HepG2 (cell line): ENCODE results near the gene FGFR3. TPM values are rescaled to one million over a fixed set of nuclear protein-coding genes. Genes with fewer than 3 reads are reported as not detected.

Source experiments
- ATF5 ChIP-seq: sonication (generic); formaldehyde crosslinking; IDR thresholded peaks from 2 replicates; pipeline ENCODE4 v1.4.0; 2020; ENCODE audit warnings: mild to moderate bottlenecking, low read depth, missing genetic modification reagents
- DMTF1 ChIP-seq: sonication (generic); formaldehyde crosslinking; IDR thresholded peaks from 2 replicates; pipeline ENCODE4 v1.4.0; 2020; ENCODE audit warnings: mild to moderate bottlenecking, missing genetic modification reagents
- HMG20A ChIP-seq: IDR thresholded peaks from 2 replicates; pipeline ENCODE4 v1.6.1; 2016; ENCODE audit warnings: borderline replicate concordance
- MED1 ChIP-seq: sonication (generic); formaldehyde crosslinking; IDR thresholded peaks from 2 replicates; pipeline ENCODE4 v1.4.0; 2020; ENCODE audit warnings: missing genetic modification reagents
- PLRG1 ChIP-seq: fragments of 450-650 bp; conservative IDR thresholded peaks from 2 replicates; pipeline ENCODE4 v1.6.1; 2016
- RERE ChIP-seq: IDR thresholded peaks from 2 replicates; pipeline ENCODE4 v1.6.1; 2016; ENCODE audit warnings: low read depth, missing genetic modification reagents, missing compliant biosample characterization
- STAT5B ChIP-seq: sonication (generic); formaldehyde crosslinking; IDR thresholded peaks from 2 replicates; pipeline ENCODE4 v1.4.0; 2020; ENCODE audit warnings: missing genetic modification reagents
- TBX3 ChIP-seq: fragments of 450-650 bp; IDR thresholded peaks from 2 replicates; pipeline ENCODE4 v1.6.1; 2017; ENCODE audit warnings: antibody characterized with exemption, mild to moderate bottlenecking, inconsistent platforms, borderline replicate concordance
- TCF12 ChIP-seq, 2 experiments: fragments of 450-650 bp in 1 of 2; sonication (generic) in 1 of 2; formaldehyde crosslinking in 1 of 2; IDR thresholded peaks; 2 replicates each; pipeline versions ENCODE4 v1.6.1 to v1.8.0; 2017 to 2022; ENCODE audit warnings: antibody characterized with exemption in 1 of 2, mild to moderate bottlenecking in 1 of 2, missing genetic modification reagents in 1 of 2, moderate library complexity in 1 of 2
- THAP9 ChIP-seq: sonication (generic); formaldehyde crosslinking; IDR thresholded peaks from 2 replicates; pipeline ENCODE4; 2020; ENCODE audit warnings: missing genetic modification reagents, mild to moderate bottlenecking, borderline replicate concordance
- XBP1 ChIP-seq: sonication (generic); formaldehyde crosslinking; IDR thresholded peaks from 2 replicates; pipeline ENCODE4 v1.5.0; 2020; ENCODE audit warnings: missing genetic modification reagents
- ZNF431 ChIP-seq: sonication (generic); formaldehyde crosslinking; IDR thresholded peaks from 2 replicates; pipeline ENCODE4 v1.9.0; 2022; ENCODE audit warnings: missing genetic modification reagents, low read depth, mild to moderate bottlenecking, borderline replicate concordance
- ZNF709 ChIP-seq: sonication (generic); formaldehyde crosslinking; IDR thresholded peaks from 2 replicates; pipeline ENCODE4 v1.5.0; 2020; ENCODE audit warnings: mild to moderate bottlenecking, missing genetic modification reagents
- polyA plus RNA-seq, 8 experiments: library from polyadenylated mRNA; depleted of rRNA in 3 of 8; stranded (reverse) in 7 of 8; unstranded in 1 of 8; fragments of >200 nt; fragmentation: Illumina TruSeq in 4 of 8; extraction: Trizol in 4 of 8; gene quantifications; 2 replicates each; pipeline versions ENCODE4 v1.2.1 to v1.2.3, GENCODE V29; 2011 to 2016; ENCODE audit warnings: low read depth in 4 of 8, missing spikeins in 1 of 8, mixed read lengths in 1 of 8; ENCODE audit not compliant: insufficient read depth in 1 of 8
- total RNA-seq, 5 experiments: library from RNA; depleted of rRNA; stranded (reverse); fragments of >200 nt; fragmentation: Illumina TruSeq; extraction: Trizol; gene quantifications; 2 replicates each; pipeline ENCODE4 v1.2.3, GENCODE V29; 2016; ENCODE audit warnings: low read depth in 1 of 5
- TF ChIP-seq, protein P1 (sequence below): fragments of 450-650 bp; IDR thresholded peaks from 2 replicates; pipeline ENCODE4 v1.6.1; 2017

FGFR3 gene
- total and polyA plus RNA-seq, 2 of the 13 experiments (the other 11 are each of a cell fraction or from before 2014, with no cell fraction given) = 103 to 109 TPM

GRCh38 chr4:1792158-1792831, 798 bp upstream of the FGFR3 start (continued):
- no peak for TF ChIP-seq RERE (CRISPR knock-in tag)
- TF ChIP-seq STAT5B (CRISPR knock-in tag) = no peak
- no peak for TF ChIP-seq TBX3
- TF ChIP-seq TCF12 (IDR thresholded peaks at IDR 0.05) = no peak
- no peak for TF ChIP-seq TCF12 (CRISPR knock-in tag; IDR thresholded peaks at IDR 0.05)
- TF ChIP-seq XBP1 (CRISPR knock-in tag) = no peak
- TF ChIP-seq MED1 (CRISPR knock-in tag) = 0 out of 2 replicates have a peak, but pooled peaks have one; percentile 6
- no peak for TF ChIP-seq PLRG1
- TF ChIP-seq, protein P1, sequence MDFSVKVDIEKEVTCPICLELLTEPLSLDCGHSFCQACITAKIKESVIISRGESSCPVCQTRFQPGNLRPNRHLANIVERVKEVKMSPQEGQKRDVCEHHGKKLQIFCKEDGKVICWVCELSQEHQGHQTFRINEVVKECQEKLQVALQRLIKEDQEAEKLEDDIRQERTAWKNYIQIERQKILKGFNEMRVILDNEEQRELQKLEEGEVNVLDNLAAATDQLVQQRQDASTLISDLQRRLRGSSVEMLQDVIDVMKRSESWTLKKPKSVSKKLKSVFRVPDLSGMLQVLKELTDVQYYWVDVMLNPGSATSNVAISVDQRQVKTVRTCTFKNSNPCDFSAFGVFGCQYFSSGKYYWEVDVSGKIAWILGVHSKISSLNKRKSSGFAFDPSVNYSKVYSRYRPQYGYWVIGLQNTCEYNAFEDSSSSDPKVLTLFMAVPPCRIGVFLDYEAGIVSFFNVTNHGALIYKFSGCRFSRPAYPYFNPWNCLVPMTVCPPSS = no peak
- no peak for TF ChIP-seq ZNF709
- no peak for TF ChIP-seq THAP9 (CRISPR knock-in tag)
- no peak for TF ChIP-seq HMG20A (CRISPR knock-in tag)
- TF ChIP-seq ATF5 (CRISPR knock-in tag) = no peak
- no peak for TF ChIP-seq DMTF1 (CRISPR knock-in tag)
- TF ChIP-seq ZNF431 (CRISPR knock-in tag) = no peak
